HepG2 (cell line): ENCODE data around the gene GPR62.

Experiments used
- ELF4 ChIP-seq: sonication (generic); formaldehyde crosslinking; IDR thresholded peaks from 2 replicates; pipeline ENCODE4 v1.5.0; 2020; ENCODE audit warnings: missing genetic modification reagents, mild to moderate bottlenecking, moderate library complexity, borderline replicate concordance
- EP300 ChIP-seq, 3 experiments: sonication (generic) in 1 of 3; formaldehyde crosslinking in 1 of 3; IDR thresholded peaks; 2 replicates each; pipeline versions ENCODE4 v1.5.1 to v1.6.1; 2011 to 2020; ENCODE audit warnings: low read depth in 2 of 3, low read length in 2 of 3, borderline replicate concordance in 1 of 3, improper control_type of control experiment in 1 of 3, mild to moderate bottlenecking in 1 of 3, missing genetic modification reagents in 1 of 3, moderate library complexity in 1 of 3
- ETV6 ChIP-seq: sonication (generic); formaldehyde crosslinking; conservative IDR thresholded peaks from 2 replicates; pipeline ENCODE4 v1.4.0; 2020; ENCODE audit warnings: missing genetic modification reagents
- HOXD1 ChIP-seq: sonication (generic); formaldehyde crosslinking; IDR thresholded peaks from 2 replicates; pipeline ENCODE4 v1.5.0; 2020; ENCODE audit warnings: missing genetic modification reagents
- PHB2 ChIP-seq: fragments of 450-650 bp; IDR thresholded peaks from 2 replicates; pipeline ENCODE4 v1.6.1; 2018; ENCODE audit not compliant: partially characterized antibody
- PHF21A ChIP-seq: sonication (generic); formaldehyde crosslinking; IDR thresholded peaks from 2 replicates; pipeline ENCODE4 v1.5.0; 2020; ENCODE audit warnings: mild to moderate bottlenecking, missing genetic modification reagents
- POLR2A ChIP-seq, 2 experiments: IDR thresholded peaks; 2 replicates each; pipeline ENCODE4 v1.6.1; 2011; ENCODE audit warnings: low read depth in 2 of 2, low read length in 2 of 2, mild to moderate bottlenecking in 1 of 2, moderate library complexity in 1 of 2; ENCODE audit not compliant: insufficient read depth in 1 of 2
- TAF15 ChIP-seq: fragments of 200-400 bp; formaldehyde crosslinking; IDR thresholded peaks from one replicate; pipeline ENCODE4 v1.6.1; 2018; ENCODE audit warnings: mild to moderate bottlenecking, low read depth, low read length; ENCODE audit not compliant: poor library complexity, severe bottlenecking
- TCF12 ChIP-seq, 2 experiments: fragments of 450-650 bp in 1 of 2; sonication (generic) in 1 of 2; formaldehyde crosslinking in 1 of 2; IDR thresholded peaks; 2 replicates each; pipeline versions ENCODE4 v1.6.1 to v1.8.0; 2017 to 2022; ENCODE audit warnings: antibody characterized with exemption in 1 of 2, mild to moderate bottlenecking in 1 of 2, missing genetic modification reagents in 1 of 2, moderate library complexity in 1 of 2
- TF ChIP-seq, protein P1 (sequence below): sonication (generic); formaldehyde crosslinking; IDR thresholded peaks from 2 replicates; pipeline ENCODE4 v1.5.0; 2020; ENCODE audit warnings: mild to moderate bottlenecking, missing genetic modification reagents, moderate library complexity
- TF ChIP-seq, protein P2 (sequence below): IDR thresholded peaks from 2 replicates; pipeline ENCODE4 v1.6.1; 2016; ENCODE audit warnings: missing compliant biosample characterization, missing genetic modification reagents, borderline replicate concordance
- TF ChIP-seq, protein P3 (sequence below): sonication (generic); formaldehyde crosslinking; conservative IDR thresholded peaks from 2 replicates; pipeline ENCODE4 v1.4.0; 2020; ENCODE audit warnings: mild to moderate bottlenecking, missing genetic modification reagents, moderate library complexity
- TF ChIP-seq, protein P4 (sequence below): sonication (generic); formaldehyde crosslinking; IDR thresholded peaks from 2 replicates; pipeline ENCODE4 v1.8.1; 2022; ENCODE audit warnings: low read depth, mild to moderate bottlenecking, missing genetic modification reagents

DNA sequence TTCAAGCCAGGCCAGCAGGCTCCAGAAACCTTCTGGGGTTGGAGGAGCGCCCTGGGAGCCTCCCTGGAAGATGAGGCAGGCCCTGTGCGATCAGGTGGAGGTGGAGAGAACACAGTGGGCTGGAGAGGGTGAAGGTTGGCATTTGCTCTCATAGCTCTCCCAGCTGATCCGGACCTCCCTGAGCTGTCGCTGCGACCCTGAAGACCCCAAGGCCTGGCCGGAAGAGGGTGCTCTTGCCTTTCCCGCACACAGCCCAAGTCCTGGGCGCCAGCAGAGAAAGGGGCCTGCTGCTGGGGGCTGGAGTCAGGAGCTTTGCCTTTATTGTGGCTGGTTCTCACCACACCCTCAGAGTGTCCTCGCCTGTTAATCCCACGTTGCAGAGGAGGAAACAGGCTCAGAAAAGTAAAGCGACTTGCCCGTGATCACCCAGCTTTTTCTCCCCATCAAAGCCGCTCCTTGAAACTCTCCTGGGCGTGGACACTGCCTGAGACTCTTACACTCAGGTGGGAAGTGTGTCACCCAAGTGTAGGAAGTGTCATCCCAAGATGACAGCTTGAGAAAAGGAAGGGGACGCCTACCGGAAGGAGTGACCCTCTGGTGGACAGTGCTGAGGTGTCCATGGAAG lies 49.1 kb downstream of the GPR62 start:
- no peak for TF ChIP-seq TAF15
- TF ChIP-seq ETV6 (CRISPR knock-in tag) = no peak
- TF ChIP-seq HOXD1 (CRISPR knock-in tag) = no peak
- TF ChIP-seq EP300 (IDR thresholded peaks at IDR 0.05; ENCODE audit: low read depth in 2 of 2, low read length in 2 of 2) = no peak
- TF ChIP-seq EP300 (CRISPR knock-in tag; IDR thresholded peaks at IDR 0.05; ENCODE audit: borderline replicate concordance) = no peak
- TF ChIP-seq, protein P1, sequence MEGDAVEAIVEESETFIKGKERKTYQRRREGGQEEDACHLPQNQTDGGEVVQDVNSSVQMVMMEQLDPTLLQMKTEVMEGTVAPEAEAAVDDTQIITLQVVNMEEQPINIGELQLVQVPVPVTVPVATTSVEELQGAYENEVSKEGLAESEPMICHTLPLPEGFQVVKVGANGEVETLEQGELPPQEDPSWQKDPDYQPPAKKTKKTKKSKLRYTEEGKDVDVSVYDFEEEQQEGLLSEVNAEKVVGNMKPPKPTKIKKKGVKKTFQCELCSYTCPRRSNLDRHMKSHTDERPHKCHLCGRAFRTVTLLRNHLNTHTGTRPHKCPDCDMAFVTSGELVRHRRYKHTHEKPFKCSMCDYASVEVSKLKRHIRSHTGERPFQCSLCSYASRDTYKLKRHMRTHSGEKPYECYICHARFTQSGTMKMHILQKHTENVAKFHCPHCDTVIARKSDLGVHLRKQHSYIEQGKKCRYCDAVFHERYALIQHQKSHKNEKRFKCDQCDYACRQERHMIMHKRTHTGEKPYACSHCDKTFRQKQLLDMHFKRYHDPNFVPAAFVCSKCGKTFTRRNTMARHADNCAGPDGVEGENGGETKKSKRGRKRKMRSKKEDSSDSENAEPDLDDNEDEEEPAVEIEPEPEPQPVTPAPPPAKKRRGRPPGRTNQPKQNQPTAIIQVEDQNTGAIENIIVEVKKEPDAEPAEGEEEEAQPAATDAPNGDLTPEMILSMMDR (CRISPR knock-in tag) = peak; percentile 94
- TF ChIP-seq, protein P2, sequence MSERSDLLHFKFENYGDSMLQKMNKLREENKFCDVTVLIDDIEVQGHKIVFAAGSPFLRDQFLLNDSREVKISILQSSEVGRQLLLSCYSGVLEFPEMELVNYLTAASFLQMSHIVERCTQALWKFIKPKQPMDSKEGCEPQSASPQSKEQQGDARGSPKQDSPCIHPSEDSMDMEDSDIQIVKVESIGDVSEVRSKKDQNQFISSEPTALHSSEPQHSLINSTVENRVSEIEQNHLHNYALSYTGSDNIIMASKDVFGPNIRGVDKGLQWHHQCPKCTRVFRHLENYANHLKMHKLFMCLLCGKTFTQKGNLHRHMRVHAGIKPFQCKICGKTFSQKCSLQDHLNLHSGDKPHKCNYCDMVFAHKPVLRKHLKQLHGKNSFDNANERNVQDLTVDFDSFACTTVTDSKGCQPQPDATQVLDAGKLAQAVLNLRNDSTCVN (CRISPR knock-in tag) = no peak
- TF ChIP-seq POLR2A (IDR thresholded peaks at IDR 0.05; ENCODE audit: insufficient read depth in 1 of 2, low read depth in 2 of 2, low read length in 2 of 2) = no peak
- TF ChIP-seq PHB2 = no peak
- TF ChIP-seq TCF12 (IDR thresholded peaks at IDR 0.05) = no peak
- TF ChIP-seq TCF12 (CRISPR knock-in tag; IDR thresholded peaks at IDR 0.05) = no peak
- TF ChIP-seq PHF21A (CRISPR knock-in tag) = no peak
- no peak for TF ChIP-seq ELF4
- TF ChIP-seq, protein P3, sequence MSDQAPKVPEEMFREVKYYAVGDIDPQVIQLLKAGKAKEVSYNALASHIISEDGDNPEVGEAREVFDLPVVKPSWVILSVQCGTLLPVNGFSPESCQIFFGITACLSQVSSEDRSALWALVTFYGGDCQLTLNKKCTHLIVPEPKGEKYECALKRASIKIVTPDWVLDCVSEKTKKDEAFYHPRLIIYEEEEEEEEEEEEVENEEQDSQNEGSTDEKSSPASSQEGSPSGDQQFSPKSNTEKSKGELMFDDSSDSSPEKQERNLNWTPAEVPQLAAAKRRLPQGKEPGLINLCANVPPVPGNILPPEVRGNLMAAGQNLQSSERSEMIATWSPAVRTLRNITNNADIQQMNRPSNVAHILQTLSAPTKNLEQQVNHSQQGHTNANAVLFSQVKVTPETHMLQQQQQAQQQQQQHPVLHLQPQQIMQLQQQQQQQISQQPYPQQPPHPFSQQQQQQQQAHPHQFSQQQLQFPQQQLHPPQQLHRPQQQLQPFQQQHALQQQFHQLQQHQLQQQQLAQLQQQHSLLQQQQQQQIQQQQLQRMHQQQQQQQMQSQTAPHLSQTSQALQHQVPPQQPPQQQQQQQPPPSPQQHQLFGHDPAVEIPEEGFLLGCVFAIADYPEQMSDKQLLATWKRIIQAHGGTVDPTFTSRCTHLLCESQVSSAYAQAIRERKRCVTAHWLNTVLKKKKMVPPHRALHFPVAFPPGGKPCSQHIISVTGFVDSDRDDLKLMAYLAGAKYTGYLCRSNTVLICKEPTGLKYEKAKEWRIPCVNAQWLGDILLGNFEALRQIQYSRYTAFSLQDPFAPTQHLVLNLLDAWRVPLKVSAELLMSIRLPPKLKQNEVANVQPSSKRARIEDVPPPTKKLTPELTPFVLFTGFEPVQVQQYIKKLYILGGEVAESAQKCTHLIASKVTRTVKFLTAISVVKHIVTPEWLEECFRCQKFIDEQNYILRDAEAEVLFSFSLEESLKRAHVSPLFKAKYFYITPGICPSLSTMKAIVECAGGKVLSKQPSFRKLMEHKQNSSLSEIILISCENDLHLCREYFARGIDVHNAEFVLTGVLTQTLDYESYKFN (CRISPR knock-in tag) = no peak
- TF ChIP-seq, protein P4, sequence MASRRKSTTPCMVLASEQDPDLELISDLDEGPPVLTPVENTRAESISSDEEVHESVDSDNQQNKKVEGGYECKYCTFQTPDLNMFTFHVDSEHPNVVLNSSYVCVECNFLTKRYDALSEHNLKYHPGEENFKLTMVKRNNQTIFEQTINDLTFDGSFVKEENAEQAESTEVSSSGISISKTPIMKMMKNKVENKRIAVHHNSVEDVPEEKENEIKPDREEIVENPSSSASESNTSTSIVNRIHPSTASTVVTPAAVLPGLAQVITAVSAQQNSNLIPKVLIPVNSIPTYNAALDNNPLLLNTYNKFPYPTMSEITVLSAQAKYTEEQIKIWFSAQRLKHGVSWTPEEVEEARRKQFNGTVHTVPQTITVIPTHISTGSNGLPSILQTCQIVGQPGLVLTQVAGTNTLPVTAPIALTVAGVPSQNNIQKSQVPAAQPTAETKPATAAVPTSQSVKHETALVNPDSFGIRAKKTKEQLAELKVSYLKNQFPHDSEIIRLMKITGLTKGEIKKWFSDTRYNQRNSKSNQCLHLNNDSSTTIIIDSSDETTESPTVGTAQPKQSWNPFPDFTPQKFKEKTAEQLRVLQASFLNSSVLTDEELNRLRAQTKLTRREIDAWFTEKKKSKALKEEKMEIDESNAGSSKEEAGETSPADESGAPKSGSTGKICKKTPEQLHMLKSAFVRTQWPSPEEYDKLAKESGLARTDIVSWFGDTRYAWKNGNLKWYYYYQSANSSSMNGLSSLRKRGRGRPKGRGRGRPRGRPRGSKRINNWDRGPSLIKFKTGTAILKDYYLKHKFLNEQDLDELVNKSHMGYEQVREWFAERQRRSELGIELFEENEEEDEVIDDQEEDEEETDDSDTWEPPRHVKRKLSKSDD (CRISPR knock-in tag) = no peak
